Renal cortical epithelial cell (primary cell): ENCODE data around the gene ELL2. TPM values are rescaled to one million over a fixed set of nuclear protein-coding genes. Genes with fewer than 3 reads are reported as not detected.
"Not testable (repeated sequence)": the region's sequence is repeated elsewhere in the genome, so short reads cannot be mapped to it uniquely, and the experiment has no call there.

Experiments
- DNase-seq: peaks from one replicate; pipeline ENCODE4 v3.0.0-alpha.2; 2011; ENCODE audit warnings: low read depth
- total RNA-seq: library from RNA; depleted of rRNA; stranded (reverse); fragments of >200 nt; gene quantifications from 2 replicates; pipeline ENCODE4 v1.2.3, GENCODE V29; 2014

ELL2 gene
- total RNA-seq, 1 donor from 2014 or later, result 31.1 TPM

GRCh38 chr5:95838001-95838520 is 123.6 kb downstream of the ELL2 start:
- DNase-seq, result no peak

- DNase-seq, result no peak
Measured at GRCh38 chr5:95837492-95837891, 124.2 kb downstream of the ELL2 start.

GRCh38 chr5:95836971-95837370 is 124.7 kb downstream of the ELL2 start:
- DNase-seq, result not testable (repeated sequence)

GRCh38 chr5:95836544-95836943 is 125.1 kb downstream of the ELL2 start:
- no peak for DNase-seq

GRCh38 chr5:95835682-95836385 is 125.8 kb downstream of the ELL2 start:
- DNase-seq, result no peak

Other genes with a start within 250 kb of the ELL2 start
- 97.9 and 183 TPM in 2 replicates for gene RHOBTB3, start 230.5 kb downstream of the ELL2 start, total RNA-seq
- gene GLRX, start 139.1 kb downstream of the ELL2 start, total RNA-seq, result 43.6 and 74.3 TPM in 2 replicates